Measurements from ENCODE around the gene SSBP4.

The SSBP4 gene

GRCh38 chr19:18444513-18444912 lies 25.3 kb downstream of the SSBP4 start:
- DNase-seq (ENCODE audit: low read depth) = no peak

- DNase-seq (ENCODE audit: low read depth) = no peak
These were observed 26.2 kb downstream of the SSBP4 start for GRCh38 chr19:18445262-18445948.

- DNase-seq (ENCODE audit: low read depth) = no peak
These were observed 27.1 kb downstream of the SSBP4 start for GRCh38 chr19:18446145-18446810.

GRCh38 chr19:18446811-18447359 lies 27.7 kb downstream of the SSBP4 start:
- DNase-seq (ENCODE audit: low read depth) = no peak

GRCh38 chr19:18449552-18449951 lies 30.4 kb downstream of the SSBP4 start:
- DNase-seq (ENCODE audit: low read depth) = no peak

- no peak for DNase-seq (ENCODE audit: low read depth)
These were observed 31.1 kb downstream of the SSBP4 start for GRCh38 chr19:18450021-18450930.

GRCh38 chr19:18450931-18451836 lies 32.0 kb downstream of the SSBP4 start:
- no peak for DNase-seq (ENCODE audit: low read depth)

GRCh38 chr19:18452386-18452785 lies 33.2 kb downstream of the SSBP4 start:
- no peak for DNase-seq (ENCODE audit: low read depth)

GRCh38 chr19:18453269-18454024 lies 34.2 kb downstream of the SSBP4 start:
- DNase-seq (ENCODE audit: low read depth) = no peak

- no peak for DNase-seq (ENCODE audit: low read depth)
These were observed 37.1 kb downstream of the SSBP4 start for GRCh38 chr19:18456279-18456678.

- no peak for DNase-seq (ENCODE audit: low read depth)
These were observed 37.8 kb downstream of the SSBP4 start for GRCh38 chr19:18456974-18457373.

- DNase-seq (ENCODE audit: low read depth) = no peak
These were observed 38.5 kb downstream of the SSBP4 start for GRCh38 chr19:18457483-18458331.

GRCh38 chr19:18460900-18461299 lies 41.7 kb downstream of the SSBP4 start:
- DNase-seq (ENCODE audit: low read depth) = no peak

GRCh38 chr19:18461471-18461870 lies 42.3 kb downstream of the SSBP4 start:
- DNase-seq (ENCODE audit: low read depth) = no peak

GRCh38 chr19:18464646-18465045 lies 45.4 kb downstream of the SSBP4 start:
- DNase-seq (ENCODE audit: low read depth) = no peak

- no peak for DNase-seq (ENCODE audit: low read depth)
These were observed 46.2 kb downstream of the SSBP4 start for GRCh38 chr19:18465214-18465963.

- DNase-seq (ENCODE audit: low read depth) = no peak
These were observed 46.8 kb downstream of the SSBP4 start for GRCh38 chr19:18465964-18466339.

- no peak for DNase-seq (ENCODE audit: low read depth)
These were observed 47.2 kb downstream of the SSBP4 start for GRCh38 chr19:18466354-18466753.

- DNase-seq (ENCODE audit: low read depth) = no peak
These were observed 48.8 kb downstream of the SSBP4 start for GRCh38 chr19:18467978-18468377.
